Measurements from ENCODE around the gene E2F6.

DNA sequence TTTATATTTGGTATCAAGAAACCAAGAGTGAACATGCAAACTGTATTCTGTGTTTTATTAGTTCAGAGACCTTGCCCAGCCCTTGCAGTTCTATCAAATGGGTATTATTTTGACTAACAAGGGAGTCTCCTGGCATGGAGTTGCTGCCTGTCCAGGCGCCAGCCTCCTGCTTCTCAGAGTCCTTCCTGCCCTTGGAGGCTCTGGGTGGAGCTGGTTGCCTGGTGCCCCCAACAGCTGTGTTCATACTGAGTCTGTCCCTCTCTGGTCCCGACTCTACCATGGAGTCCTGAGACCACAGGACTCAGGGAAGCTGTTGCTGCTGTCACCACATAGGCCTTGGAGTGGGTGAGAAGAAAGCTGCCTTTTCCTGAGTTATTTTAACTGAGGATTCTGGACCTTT, 41.6 kb upstream of the E2F6 start:
- TF ChIP-seq TCF7 (CRISPR knock-in tag; IDR thresholded peaks at IDR 0.05; ENCODE audit: low read depth) (no peak), CBFB (CRISPR knock-in tag; IDR thresholded peaks at IDR 0.05; ENCODE audit: low read depth) (no peak), FOXJ3 (CRISPR knock-in tag; IDR thresholded peaks at IDR 0.05; ENCODE audit: borderline replicate concordance) (no peak), TEAD4 (CRISPR knock-in tag; IDR thresholded peaks at IDR 0.05) (no peak), NR3C1 (CRISPR knock-in tag; conservative IDR thresholded peaks at IDR 0.05; ENCODE audit: low read depth) (no peak), ZNF396 (CRISPR knock-in tag; IDR thresholded peaks at IDR 0.05; ENCODE audit: borderline replicate concordance) (no peak), CREM (CRISPR knock-in tag; IDR thresholded peaks at IDR 0.05) (no peak)
- TF ChIP-seq, protein P1, sequence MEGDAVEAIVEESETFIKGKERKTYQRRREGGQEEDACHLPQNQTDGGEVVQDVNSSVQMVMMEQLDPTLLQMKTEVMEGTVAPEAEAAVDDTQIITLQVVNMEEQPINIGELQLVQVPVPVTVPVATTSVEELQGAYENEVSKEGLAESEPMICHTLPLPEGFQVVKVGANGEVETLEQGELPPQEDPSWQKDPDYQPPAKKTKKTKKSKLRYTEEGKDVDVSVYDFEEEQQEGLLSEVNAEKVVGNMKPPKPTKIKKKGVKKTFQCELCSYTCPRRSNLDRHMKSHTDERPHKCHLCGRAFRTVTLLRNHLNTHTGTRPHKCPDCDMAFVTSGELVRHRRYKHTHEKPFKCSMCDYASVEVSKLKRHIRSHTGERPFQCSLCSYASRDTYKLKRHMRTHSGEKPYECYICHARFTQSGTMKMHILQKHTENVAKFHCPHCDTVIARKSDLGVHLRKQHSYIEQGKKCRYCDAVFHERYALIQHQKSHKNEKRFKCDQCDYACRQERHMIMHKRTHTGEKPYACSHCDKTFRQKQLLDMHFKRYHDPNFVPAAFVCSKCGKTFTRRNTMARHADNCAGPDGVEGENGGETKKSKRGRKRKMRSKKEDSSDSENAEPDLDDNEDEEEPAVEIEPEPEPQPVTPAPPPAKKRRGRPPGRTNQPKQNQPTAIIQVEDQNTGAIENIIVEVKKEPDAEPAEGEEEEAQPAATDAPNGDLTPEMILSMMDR (IDR thresholded peaks at IDR 0.05) = no peak
- TF ChIP-seq, protein P2, sequence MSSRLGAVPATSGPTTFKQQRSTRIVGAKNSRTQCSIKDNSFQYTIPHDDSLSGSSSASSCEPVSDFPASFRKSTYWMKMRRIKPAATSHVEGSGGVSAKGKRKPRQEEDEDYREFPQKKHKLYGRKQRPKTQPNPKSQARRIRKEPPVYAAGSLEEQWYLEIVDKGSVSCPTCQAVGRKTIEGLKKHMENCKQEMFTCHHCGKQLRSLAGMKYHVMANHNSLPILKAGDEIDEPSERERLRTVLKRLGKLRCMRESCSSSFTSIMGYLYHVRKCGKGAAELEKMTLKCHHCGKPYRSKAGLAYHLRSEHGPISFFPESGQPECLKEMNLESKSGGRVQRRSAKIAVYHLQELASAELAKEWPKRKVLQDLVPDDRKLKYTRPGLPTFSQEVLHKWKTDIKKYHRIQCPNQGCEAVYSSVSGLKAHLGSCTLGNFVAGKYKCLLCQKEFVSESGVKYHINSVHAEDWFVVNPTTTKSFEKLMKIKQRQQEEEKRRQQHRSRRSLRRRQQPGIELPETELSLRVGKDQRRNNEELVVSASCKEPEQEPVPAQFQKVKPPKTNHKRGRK (CRISPR knock-in tag; IDR thresholded peaks at IDR 0.05; ENCODE audit: borderline replicate concordance) = no peak
- TF ChIP-seq, protein P3, sequence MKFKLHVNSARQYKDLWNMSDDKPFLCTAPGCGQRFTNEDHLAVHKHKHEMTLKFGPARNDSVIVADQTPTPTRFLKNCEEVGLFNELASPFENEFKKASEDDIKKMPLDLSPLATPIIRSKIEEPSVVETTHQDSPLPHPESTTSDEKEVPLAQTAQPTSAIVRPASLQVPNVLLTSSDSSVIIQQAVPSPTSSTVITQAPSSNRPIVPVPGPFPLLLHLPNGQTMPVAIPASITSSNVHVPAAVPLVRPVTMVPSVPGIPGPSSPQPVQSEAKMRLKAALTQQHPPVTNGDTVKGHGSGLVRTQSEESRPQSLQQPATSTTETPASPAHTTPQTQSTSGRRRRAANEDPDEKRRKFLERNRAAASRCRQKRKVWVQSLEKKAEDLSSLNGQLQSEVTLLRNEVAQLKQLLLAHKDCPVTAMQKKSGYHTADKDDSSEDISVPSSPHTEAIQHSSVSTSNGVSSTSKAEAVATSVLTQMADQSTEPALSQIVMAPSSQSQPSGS (CRISPR knock-in tag; IDR thresholded peaks at IDR 0.05; ENCODE audit: borderline replicate concordance, low read depth) = no peak
- TF ChIP-seq, protein P4, sequence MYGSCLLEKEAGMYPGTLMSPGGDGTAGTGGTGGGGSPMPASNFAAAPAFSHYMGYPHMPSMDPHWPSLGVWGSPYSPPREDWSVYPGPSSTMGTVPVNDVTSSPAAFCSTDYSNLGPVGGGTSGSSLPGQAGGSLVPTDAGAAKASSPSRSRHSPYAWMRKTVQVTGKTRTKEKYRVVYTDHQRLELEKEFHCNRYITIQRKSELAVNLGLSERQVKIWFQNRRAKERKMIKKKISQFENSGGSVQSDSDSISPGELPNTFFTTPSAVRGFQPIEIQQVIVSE (CRISPR knock-in tag; IDR thresholded peaks at IDR 0.05; ENCODE audit: borderline replicate concordance) = no peak
- TF ChIP-seq, protein P5, sequence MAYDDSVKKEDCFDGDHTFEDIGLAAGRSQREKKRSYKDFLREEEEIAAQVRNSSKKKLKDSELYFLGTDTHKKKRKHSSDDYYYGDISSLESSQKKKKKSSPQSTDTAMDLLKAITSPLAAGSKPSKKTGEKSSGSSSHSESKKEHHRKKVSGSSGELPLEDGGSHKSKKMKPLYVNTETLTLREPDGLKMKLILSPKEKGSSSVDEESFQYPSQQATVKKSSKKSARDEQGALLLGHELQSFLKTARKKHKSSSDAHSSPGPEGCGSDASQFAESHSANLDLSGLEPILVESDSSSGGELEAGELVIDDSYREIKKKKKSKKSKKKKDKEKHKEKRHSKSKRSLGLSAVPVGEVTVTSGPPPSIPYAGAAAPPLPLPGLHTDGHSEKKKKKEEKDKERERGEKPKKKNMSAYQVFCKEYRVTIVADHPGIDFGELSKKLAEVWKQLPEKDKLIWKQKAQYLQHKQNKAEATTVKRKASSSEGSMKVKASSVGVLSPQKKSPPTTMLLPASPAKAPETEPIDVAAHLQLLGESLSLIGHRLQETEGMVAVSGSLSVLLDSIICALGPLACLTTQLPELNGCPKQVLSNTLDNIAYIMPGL (CRISPR knock-in tag; IDR thresholded peaks at IDR 0.05) = no peak
- TF ChIP-seq, protein P6, sequence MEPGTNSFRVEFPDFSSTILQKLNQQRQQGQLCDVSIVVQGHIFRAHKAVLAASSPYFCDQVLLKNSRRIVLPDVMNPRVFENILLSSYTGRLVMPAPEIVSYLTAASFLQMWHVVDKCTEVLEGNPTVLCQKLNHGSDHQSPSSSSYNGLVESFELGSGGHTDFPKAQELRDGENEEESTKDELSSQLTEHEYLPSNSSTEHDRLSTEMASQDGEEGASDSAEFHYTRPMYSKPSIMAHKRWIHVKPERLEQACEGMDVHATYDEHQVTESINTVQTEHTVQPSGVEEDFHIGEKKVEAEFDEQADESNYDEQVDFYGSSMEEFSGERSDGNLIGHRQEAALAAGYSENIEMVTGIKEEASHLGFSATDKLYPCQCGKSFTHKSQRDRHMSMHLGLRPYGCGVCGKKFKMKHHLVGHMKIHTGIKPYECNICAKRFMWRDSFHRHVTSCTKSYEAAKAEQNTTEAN (CRISPR knock-in tag; IDR thresholded peaks at IDR 0.05) = no peak
